HL-60 (cell line): ENCODE data around the gene ZNF618.

Experiments used
- DNase-seq, 2 experiments: peaks; one replicate each; pipeline ENCODE4 v3.0.0-alpha.2; 2010 to 2020; ENCODE audit warnings: low read depth in 1 of 2, low spot score in 1 of 2
- H3K27ac ChIP-seq: fragments of 250-450 bp; sonication (Bioruptor Pico); replicated peaks from 2 replicates; pipeline ENCODE4 v1.5.1; 2020; ENCODE audit warnings: mild to moderate bottlenecking, moderate library complexity
- H3K27me3 ChIP-seq: fragments of 250-450 bp; sonication (Bioruptor Pico); 2 replicates; pipeline ENCODE4 v1.5.1; 2021; ENCODE audit warnings: mild to moderate bottlenecking, moderate library complexity; ENCODE audit not compliant: insufficient read depth, poor library complexity, severe bottlenecking
- H3K4me3 ChIP-seq: replicated peaks from 2 replicates; pipeline ENCODE4 v1.5.1; 2011; ENCODE audit warnings: mild to moderate bottlenecking, control low read depth, low read length; ENCODE audit not compliant: insufficient read depth
- CTCF ChIP-seq: IDR thresholded peaks from one replicate; pipeline ENCODE4 v1.5.1; 2011; ENCODE audit warnings: low read length, control low read depth, inconsistent platforms; ENCODE audit not compliant: insufficient read depth
- GABPA ChIP-seq: IDR thresholded peaks from 2 replicates; pipeline ENCODE4 v1.6.1; 2012; ENCODE audit warnings: low read depth
- POLR2AphosphoS5 ChIP-seq: IDR thresholded peaks from 2 replicates; pipeline ENCODE4 v1.6.1; 2012; ENCODE audit warnings: low read depth
- REST ChIP-seq: IDR thresholded peaks from 2 replicates; pipeline ENCODE4 v1.6.1; 2012; ENCODE audit warnings: low read depth; ENCODE audit not compliant: insufficient replicate concordance
- SPI1 ChIP-seq: IDR thresholded peaks from 2 replicates; pipeline ENCODE4 v1.6.1; 2012; ENCODE audit warnings: low read depth, mild to moderate bottlenecking, borderline replicate concordance

The ZNF618 gene

GRCh38 chr9:113992994-113993393 is 116.9 kb downstream of the ZNF618 start:
- peak in 1 of 2 experiments; percentile 56 for DNase-seq
- no peaks in the 10 kb centered on the region for H3K27me3 ChIP-seq
- H3K4me3 ChIP-seq, result no peak overlapping the region
- peak; percentile 81; the same call in 1 of the 2 replicates for TF ChIP-seq SPI1
- TF ChIP-seq POLR2AphosphoS5, result no peak
- H3K27ac ChIP-seq, result no peak overlapping the region

GRCh38 chr9:113993838-113994540 is 117.9 kb downstream of the ZNF618 start:
- Histone ChIP-seq H3K27me3 (no peaks in the 10 kb centered on the region), H3K4me3 (no peak overlapping the region), H3K27ac (no peak overlapping the region)
- TF ChIP-seq SPI1, result no peak
- no peak for TF ChIP-seq POLR2AphosphoS5
- TF ChIP-seq CTCF, result no peak
- peak in 1 of 2 experiments; percentile 10 for DNase-seq

- Histone ChIP-seq H3K4me3 (no peak overlapping the region), H3K27ac (no peak overlapping the region), H3K27me3 (no peaks in the 10 kb centered on the region)
- no peak for DNase-seq
- TF ChIP-seq POLR2AphosphoS5 (no peak), CTCF (no peak), GABPA (no peak), REST (no peak), SPI1 (no peak)
Measured at GRCh38 chr9:113995401-113995800, 119.3 kb downstream of the ZNF618 start.

GRCh38 chr9:113995963-113996362 is 119.9 kb downstream of the ZNF618 start:
- Histone ChIP-seq H3K27ac (no peak overlapping the region), H3K4me3 (no peak overlapping the region), H3K27me3 (no peaks in the 10 kb centered on the region)
- no peak for DNase-seq
- no peak for TF ChIP-seq SPI1
- no peak for TF ChIP-seq CTCF
- TF ChIP-seq POLR2AphosphoS5, result no peak
- TF ChIP-seq REST, result no peak
- TF ChIP-seq GABPA, result no peak
